SU-DHL-6 (cell line): Measurements from ENCODE around the gene CLCNKB.

Source experiments
- H2AFZ ChIP-seq: fragments of 200-600 bp; sonication (generic); 2 replicates; pipeline ENCODE4 v1.6.1; 2014; ENCODE audit warnings: low read depth, mild to moderate bottlenecking, moderate library complexity, mixed read lengths, antibody characterized with exemption, low read length; ENCODE audit not compliant: severe bottlenecking
- H3F3A ChIP-seq: fragments of 200-600 bp; shearing (Covaris generic); 2 replicates; pipeline ENCODE4 v1.6.0; 2016; ENCODE audit warnings: antibody characterized with exemption, mild to moderate bottlenecking; ENCODE audit not compliant: insufficient read depth
- H3K27ac ChIP-seq: fragments of 200-600 bp; sonication (generic); 2 replicates; pipeline ENCODE4 v1.5.1; 2016; ENCODE audit warnings: low read depth, mild to moderate bottlenecking, low read length, moderate library complexity, mixed read lengths
- H3K27me3 ChIP-seq: fragments of 200-600 bp; sonication (generic), shearing (Covaris generic); 2 replicates; pipeline ENCODE4 v1.6.0; 2014; ENCODE audit warnings: mild to moderate bottlenecking, low read length
- H3K36me3 ChIP-seq: fragments of 200-600 bp; sonication (generic); 2 replicates; pipeline ENCODE4 v1.6.1; 2014; ENCODE audit warnings: mild to moderate bottlenecking, low read length, mixed read lengths
- H3K4me2 ChIP-seq: fragments of 300-600, 200-600 bp; shearing (Covaris generic), sonication (generic); 2 replicates; pipeline ENCODE4 v1.6.0; 2014; ENCODE audit warnings: low read length, low read depth, mild to moderate bottlenecking; ENCODE audit not compliant: poor library complexity, severe bottlenecking
- H3K4me3 ChIP-seq: fragments of 200-600 bp; sonication (generic); 2 replicates; pipeline ENCODE4 v1.5.1; 2014; ENCODE audit warnings: antibody characterized with exemption, low read length, mild to moderate bottlenecking, mixed read lengths; ENCODE audit not compliant: insufficient read depth, poor library complexity, severe bottlenecking
- H3K79me2 ChIP-seq: fragments of 200-600 bp; sonication (generic); 2 replicates; pipeline ENCODE4 v1.6.1; 2014; ENCODE audit warnings: mild to moderate bottlenecking, low read length, moderate library complexity; ENCODE audit not compliant: insufficient read depth
- H3K9ac ChIP-seq: fragments of 200-600 bp; sonication (generic); 2 replicates; pipeline ENCODE4 v1.7.0; 2014; ENCODE audit warnings: mild to moderate bottlenecking, low read length
- H3K9me2 ChIP-seq: fragments of 200-600 bp; sonication (generic); replicated peaks from 2 replicates; pipeline ENCODE4 v1.6.1; 2014; ENCODE audit warnings: low read length; ENCODE audit not compliant: insufficient read depth
- H3K9me3 ChIP-seq: fragments of 200-600 bp; sonication (generic); 2 replicates; pipeline ENCODE4 v1.6.1; 2014; ENCODE audit warnings: low read length, mixed read lengths; ENCODE audit not compliant: insufficient read depth
- H4K20me1 ChIP-seq: fragments of 200-600 bp; sonication (generic); 2 replicates; pipeline ENCODE4 v1.6.1; 2014; ENCODE audit warnings: low read depth, mild to moderate bottlenecking, antibody characterized with exemption, low read length, moderate library complexity, mixed read lengths
- CTCF ChIP-seq: fragments of 200-600 bp; sonication (generic); IDR thresholded peaks from one replicate; pipeline ENCODE4 v1.5.1; 2017; ENCODE audit warnings: antibody characterized with exemption, mild to moderate bottlenecking, low read length, moderate library complexity; ENCODE audit not compliant: insufficient read depth, poor library complexity, severe bottlenecking
- EZH2phosphoT487 ChIP-seq: fragments of 200-600 bp; sonication (generic), shearing (Covaris generic); conservative IDR thresholded peaks from 2 replicates; pipeline ENCODE4 v1.6.1; 2018; ENCODE audit warnings: mild to moderate bottlenecking, antibody characterized with exemption, low read length, moderate library complexity, mixed read lengths

The CLCNKB gene

GRCh38 chr1:16015491-16015890 is 28.1 kb upstream of the CLCNKB start:
- Histone ChIP-seq H3F3A (no peaks in the 10 kb centered on the region), H3K9ac (no peak overlapping the region), H3K4me3 (no peak overlapping the region), H4K20me1 (no peaks in the 10 kb centered on the region), H3K36me3 (no peaks in the 10 kb centered on the region), H3K9me2 (no peaks in the 10 kb centered on the region), H3K4me2 (no peak overlapping the region), H3K27me3 (no peaks in the 10 kb centered on the region), H3K9me3 (no peaks in the 10 kb centered on the region), H2AFZ (no peak overlapping the region), H3K27ac (no peak overlapping the region), H3K79me2 (no peaks in the 10 kb centered on the region)
- TF ChIP-seq CTCF (no peak), EZH2phosphoT487 (no peak)

DNA sequence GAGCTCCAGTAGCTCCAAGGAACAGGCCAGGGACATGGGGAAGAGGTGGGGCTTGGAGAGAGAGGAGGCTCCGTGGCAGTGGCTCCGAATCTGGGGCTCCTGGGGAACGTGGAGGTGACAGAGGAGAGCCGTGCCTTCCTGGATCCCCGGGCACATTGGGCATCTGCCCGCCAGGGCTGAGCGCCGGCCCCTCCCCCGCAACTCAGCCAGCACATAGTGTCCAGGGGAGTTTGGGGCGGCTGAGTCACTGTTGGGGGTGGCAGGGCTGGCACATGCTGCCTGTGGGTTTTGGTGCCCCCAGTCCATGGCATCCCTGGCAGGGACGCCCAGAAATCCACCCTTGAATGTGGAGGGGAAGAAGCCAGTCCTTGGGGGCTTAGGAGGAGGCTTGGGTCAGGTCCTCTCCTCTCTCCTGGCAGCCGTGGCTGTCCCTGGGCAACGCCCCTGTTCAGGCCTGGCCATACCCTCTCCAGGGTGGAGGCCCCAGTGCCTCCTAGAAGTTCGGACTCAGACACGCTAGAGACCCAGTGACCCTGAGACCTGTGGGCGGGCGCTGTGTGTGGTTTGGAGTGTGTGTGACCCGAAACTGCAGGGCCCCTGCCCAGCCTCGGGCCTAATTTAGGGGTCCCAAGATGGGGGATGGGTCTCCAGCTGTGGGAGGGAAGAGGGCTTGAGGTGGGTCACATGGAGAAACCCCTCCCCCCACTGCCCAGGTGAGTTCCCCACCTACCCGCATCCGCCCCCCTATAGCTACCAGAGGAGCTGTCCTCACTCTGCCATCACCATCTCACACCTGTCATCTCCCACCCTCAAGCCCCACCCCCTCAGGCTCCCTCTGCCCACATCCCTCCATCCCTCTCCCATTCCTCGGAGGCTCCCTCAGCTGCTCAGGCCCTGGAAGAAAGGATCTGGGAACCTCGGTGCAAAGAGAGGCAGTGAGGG is 27.4 kb upstream of the CLCNKB start:
- Histone ChIP-seq H3K9ac (no peak overlapping the region), H3K4me3 (no peak overlapping the region), H4K20me1 (no peaks in the 10 kb centered on the region), H3F3A (no peaks in the 10 kb centered on the region), H3K4me2 (no peak overlapping the region), H3K36me3 (no peaks in the 10 kb centered on the region), H3K27me3 (no peaks in the 10 kb centered on the region), H3K79me2 (no peaks in the 10 kb centered on the region), H3K9me3 (no peaks in the 10 kb centered on the region), H3K27ac (no peak overlapping the region), H2AFZ (no peak overlapping the region), H3K9me2 (no peaks in the 10 kb centered on the region)
- TF ChIP-seq EZH2phosphoT487: no peak
- no peak for TF ChIP-seq CTCF

GRCh38 chr1:16017076-16017460 is 26.5 kb upstream of the CLCNKB start:
- Histone ChIP-seq H3K27me3 (no peaks in the 10 kb centered on the region), H3F3A (no peaks in the 10 kb centered on the region), H3K27ac (no peak overlapping the region), H3K4me3 (no peak overlapping the region), H3K79me2 (no peaks in the 10 kb centered on the region), H3K4me2 (no peak overlapping the region), H3K36me3 (no peaks in the 10 kb centered on the region), H3K9ac (no peak overlapping the region), H3K9me3 (no peaks in the 10 kb centered on the region), H4K20me1 (no peaks in the 10 kb centered on the region), H3K9me2 (no peaks in the 10 kb centered on the region), H2AFZ (no peak overlapping the region)
- no peak for TF ChIP-seq EZH2phosphoT487
- no peak for TF ChIP-seq CTCF
